ENCODE measurements around the gene IGLL1.
"Not testable (repeated sequence)": the region's sequence is repeated elsewhere in the genome, so short reads cannot be mapped to it uniquely, and the experiment has no call there.

IGLL1 gene

DNA sequence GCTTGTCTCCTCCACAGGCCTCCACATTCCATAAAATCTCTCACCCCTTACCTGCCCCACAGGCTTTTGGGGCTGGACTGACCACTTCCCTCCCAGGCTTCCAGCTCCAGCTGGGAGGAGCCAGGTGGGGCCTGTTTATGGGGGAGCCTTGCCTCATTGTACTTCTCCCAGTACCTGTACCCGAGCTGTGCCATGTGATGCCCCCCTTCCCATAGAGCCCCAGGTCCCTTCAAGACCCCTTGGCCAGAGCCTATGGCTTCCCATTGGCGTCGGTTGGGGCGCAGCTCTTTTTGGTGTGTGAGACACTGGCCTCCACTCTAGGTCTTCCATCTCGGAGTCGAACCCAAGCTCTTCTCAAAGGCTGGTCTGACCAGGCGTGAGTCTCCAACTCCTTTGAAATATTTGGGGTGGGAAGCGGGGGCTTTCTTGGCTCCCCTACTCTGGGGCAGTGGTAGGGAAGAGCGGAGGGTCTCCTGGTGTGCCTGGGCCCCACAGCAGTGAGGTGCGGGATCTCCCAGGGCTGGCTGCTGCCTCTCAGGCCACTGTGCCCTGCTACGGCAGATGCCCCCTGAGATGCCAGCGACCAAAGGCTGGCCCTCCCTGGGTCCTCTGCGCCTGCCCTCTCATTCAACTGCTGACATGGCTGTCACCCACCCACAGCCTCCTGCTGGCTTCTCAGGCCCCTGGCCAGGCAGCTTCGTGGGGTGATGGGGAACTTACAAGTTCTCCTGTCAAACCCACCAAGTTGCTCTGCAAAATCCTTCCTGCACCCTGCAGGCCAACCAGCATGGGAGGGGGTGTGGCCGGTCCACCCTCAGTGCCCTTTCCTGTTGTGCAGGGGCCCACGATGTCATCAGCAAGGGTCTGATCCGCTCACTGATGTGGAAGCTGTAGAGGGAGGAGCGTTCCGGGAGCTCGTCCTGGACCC lies 26.4 kb upstream of the IGLL1 start:
- Histone ChIP-seq H3K4me1 (ENCODE audit: control insufficient read depth, low read depth, low read length) (no peaks in the 10 kb centered on the region), H3K27ac (ENCODE audit: low read length) (no peak overlapping the region), H3K36me3 (ENCODE audit: control insufficient read depth, low read depth, low read length) (no peaks in the 10 kb centered on the region), H3K27me3 (ENCODE audit: control insufficient read depth, insufficient read depth, low read length) (no peaks in the 10 kb centered on the region), H3K9me3 (ENCODE audit: control insufficient read depth, low read depth, low read length) (no peaks in the 10 kb centered on the region), H3K4me3 (ENCODE audit: low read length) (no peak overlapping the region), H3K9ac (ENCODE audit: low read length) (no peak overlapping the region)

DNA sequence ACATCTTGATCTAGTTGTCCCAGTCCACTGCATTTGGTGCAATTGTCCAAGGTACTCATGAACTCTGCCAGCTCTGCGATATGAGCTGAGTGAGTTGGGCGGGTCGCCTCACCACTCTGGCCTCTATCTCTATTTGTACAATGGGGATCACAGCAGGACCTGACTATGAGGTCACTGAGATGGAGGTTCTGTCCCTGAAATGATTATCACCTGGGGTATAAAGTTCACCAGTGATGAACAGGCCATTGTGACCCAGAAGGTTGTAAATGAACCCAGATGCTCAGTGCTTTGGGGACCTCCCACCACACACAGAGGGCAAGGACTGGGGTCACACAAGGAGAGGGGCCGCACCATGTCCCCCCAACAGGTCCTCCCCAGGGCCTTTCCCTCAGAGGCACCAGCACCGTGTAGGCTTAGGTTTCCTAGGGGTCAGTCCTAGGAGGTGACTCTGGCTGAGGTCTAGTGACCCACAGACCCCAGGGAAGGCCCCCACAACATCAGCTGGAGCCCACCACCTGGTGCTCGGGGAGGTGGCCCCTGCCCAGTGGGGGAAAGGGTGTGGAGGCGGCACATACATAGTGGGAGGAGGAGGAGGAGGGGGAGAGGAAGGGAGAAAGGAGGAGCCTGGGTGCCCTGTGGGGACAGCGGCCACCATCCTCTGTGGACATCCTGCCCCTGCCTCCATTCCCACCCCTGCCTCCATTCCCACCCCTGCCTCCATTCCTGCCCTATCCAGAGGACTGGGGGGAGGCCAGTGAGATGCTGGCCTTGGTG lies 25.0 kb upstream of the IGLL1 start:
- Histone ChIP-seq H3K9me3 (ENCODE audit: control insufficient read depth, low read depth, low read length) (no peaks in the 10 kb centered on the region), H3K4me3 (ENCODE audit: low read length) (no peak overlapping the region), H3K4me1 (ENCODE audit: control insufficient read depth, low read depth, low read length) (no peaks in the 10 kb centered on the region), H3K27me3 (ENCODE audit: control insufficient read depth, insufficient read depth, low read length) (no peaks in the 10 kb centered on the region), H3K36me3 (ENCODE audit: control insufficient read depth, low read depth, low read length) (no peaks in the 10 kb centered on the region), H3K27ac (ENCODE audit: low read length) (no peak overlapping the region), H3K9ac (ENCODE audit: low read length) (no peak overlapping the region)

DNA sequence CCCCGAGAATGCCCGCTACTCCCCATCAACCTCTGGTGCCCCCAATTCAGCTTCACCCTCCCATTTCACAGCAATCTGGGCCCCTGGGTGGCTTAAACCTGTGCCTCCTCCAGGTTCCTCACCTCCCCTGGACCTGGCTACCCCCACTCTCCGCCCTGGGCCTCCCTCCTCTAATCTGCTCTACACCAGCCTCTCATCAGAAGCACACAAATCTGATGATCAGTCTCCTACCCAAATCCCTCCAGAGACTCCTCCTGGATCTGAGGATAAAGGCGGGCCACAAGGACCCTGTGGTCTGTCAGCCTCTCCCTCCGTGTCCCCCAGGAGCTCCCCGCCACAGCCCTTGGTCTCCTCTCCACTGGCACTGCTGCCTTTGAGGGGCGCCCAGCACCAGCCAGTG lies 23.2 kb upstream of the IGLL1 start:
- Histone ChIP-seq H3K36me3 (ENCODE audit: control insufficient read depth, low read depth, low read length) (no peaks in the 10 kb centered on the region), H3K9ac (ENCODE audit: low read length) (no peak overlapping the region), H3K9me3 (ENCODE audit: control insufficient read depth, low read depth, low read length) (no peaks in the 10 kb centered on the region), H3K27ac (ENCODE audit: low read length) (no peak overlapping the region), H3K27me3 (ENCODE audit: control insufficient read depth, insufficient read depth, low read length) (no peaks in the 10 kb centered on the region), H3K4me1 (ENCODE audit: control insufficient read depth, low read depth, low read length) (no peaks in the 10 kb centered on the region), H3K4me3 (ENCODE audit: low read length) (no peak overlapping the region)

DNA sequence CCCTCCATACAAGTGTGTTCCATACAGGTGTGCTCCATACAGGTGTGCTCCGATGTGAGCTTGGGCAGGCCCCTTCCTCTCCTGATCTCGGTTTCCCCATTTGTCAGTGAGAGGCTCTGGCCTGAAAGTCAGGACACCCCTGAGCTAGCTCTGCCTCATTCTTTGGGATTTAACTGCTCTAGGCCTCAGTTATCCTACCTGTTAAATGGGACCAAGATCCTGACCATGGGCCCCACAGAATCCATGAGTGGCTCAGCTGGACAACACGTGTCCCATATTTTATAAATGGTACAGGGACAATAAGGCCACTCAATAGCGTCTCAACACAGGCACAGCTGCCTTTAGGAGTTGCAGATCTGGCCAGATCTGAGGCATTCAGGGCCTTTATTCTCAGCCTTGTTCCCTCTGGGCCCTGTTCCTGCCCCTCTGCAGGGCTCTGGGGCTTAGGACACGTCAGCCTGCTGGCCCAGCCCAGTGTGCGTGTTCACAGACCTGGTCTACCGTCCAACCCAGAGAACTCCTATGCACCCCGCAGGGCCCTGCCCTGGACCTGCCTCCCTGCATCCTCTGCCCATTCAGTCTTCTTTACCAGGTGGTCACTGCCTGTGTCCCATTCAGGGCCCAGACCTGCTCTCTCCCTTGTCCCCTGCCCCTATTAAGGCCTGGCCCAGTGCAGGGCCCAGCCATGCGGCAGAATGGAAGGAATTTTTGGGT lies 18.9 kb upstream of the IGLL1 start:
- H3K9me3 ChIP-seq (ENCODE audit: control insufficient read depth, low read depth, low read length), result no peaks in the 10 kb centered on the region
- H3K27ac ChIP-seq (ENCODE audit: low read length), result no peak overlapping the region
- H3K27me3 ChIP-seq (ENCODE audit: control insufficient read depth, insufficient read depth, low read length), result no peaks in the 10 kb centered on the region

DNA sequence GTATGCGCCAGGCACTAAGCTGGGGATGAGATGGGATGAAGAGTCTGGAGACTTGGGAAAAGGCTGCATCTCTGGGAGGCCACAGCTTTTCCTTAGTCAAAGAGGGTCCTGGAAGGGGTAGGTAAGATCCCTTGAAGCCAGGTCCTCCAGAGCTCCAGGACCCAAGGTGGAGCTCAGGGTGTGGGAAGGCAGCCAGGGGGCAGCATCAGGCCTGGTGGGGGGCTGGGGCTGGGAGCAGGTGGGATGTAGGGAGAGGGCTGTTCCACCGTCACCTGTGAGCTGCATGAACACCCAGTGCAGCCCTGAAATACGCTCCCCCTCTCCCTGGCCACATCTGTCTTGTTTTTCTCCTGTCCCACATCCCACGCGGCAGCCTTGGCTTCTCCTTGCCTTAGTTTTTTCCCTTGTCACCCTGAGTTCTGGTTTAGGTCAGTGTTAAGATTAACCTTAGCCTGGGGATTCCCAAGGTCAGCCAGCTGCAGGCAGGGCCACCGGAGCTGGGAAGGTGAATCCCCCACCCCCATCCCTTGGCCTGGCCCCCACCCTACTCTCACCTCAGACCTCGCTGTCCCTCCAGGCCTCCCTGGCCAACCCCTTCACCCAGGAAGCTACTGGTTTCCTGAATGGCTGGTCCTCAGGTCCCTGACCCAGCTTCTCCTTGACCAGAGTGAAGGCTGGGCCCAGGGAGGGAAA lies 17.6 kb upstream of the IGLL1 start:
- not testable (repeated sequence) for H3K36me3 ChIP-seq (ENCODE audit: control insufficient read depth, low read depth, low read length); H3K4me1 ChIP-seq (ENCODE audit: control insufficient read depth, low read depth, low read length); H3K9ac ChIP-seq (ENCODE audit: low read length); H3K27me3 ChIP-seq (ENCODE audit: control insufficient read depth, insufficient read depth, low read length); H3K9me3 ChIP-seq (ENCODE audit: control insufficient read depth, low read depth, low read length); H3K4me3 ChIP-seq (ENCODE audit: low read length); H3K27ac ChIP-seq (ENCODE audit: low read length)

More for the DNA sequence above, 18.9 kb upstream of the IGLL1 start:
- Histone ChIP-seq H3K36me3 (ENCODE audit: control insufficient read depth, low read depth, low read length) (no peaks in the 10 kb centered on the region), H3K9ac (ENCODE audit: low read length) (no peak overlapping the region), H3K4me3 (ENCODE audit: low read length) (no peak overlapping the region), H3K4me1 (ENCODE audit: control insufficient read depth, low read depth, low read length) (no peaks in the 10 kb centered on the region)

DNA sequence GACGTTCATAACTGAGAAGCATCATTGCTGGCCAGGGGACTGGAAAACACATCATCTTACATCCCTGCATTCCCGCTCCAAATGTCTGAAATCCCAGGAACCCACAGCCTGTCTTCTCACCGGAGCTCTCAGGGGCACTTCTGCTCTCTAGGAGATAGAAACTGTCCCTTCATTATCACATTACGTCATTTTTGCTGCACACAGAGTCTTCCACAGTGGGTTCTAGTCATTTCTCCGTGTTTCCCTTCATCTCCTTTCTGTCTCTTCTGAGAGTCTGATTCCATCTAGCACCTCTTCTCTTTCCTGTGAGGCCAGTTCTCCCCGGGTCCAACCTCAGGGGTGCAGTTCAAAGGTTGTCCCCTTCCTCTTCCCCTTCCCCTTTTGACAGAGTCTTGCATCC lies 15.8 kb upstream of the IGLL1 start:
- not testable (repeated sequence) for H3K27me3 ChIP-seq (ENCODE audit: control insufficient read depth, insufficient read depth, low read length); H3K4me3 ChIP-seq (ENCODE audit: low read length); H3K27ac ChIP-seq (ENCODE audit: low read length); H3K9me3 ChIP-seq (ENCODE audit: control insufficient read depth, low read depth, low read length); H3K9ac ChIP-seq (ENCODE audit: low read length); H3K4me1 ChIP-seq (ENCODE audit: control insufficient read depth, low read depth, low read length); H3K36me3 ChIP-seq (ENCODE audit: control insufficient read depth, low read depth, low read length)

DNA sequence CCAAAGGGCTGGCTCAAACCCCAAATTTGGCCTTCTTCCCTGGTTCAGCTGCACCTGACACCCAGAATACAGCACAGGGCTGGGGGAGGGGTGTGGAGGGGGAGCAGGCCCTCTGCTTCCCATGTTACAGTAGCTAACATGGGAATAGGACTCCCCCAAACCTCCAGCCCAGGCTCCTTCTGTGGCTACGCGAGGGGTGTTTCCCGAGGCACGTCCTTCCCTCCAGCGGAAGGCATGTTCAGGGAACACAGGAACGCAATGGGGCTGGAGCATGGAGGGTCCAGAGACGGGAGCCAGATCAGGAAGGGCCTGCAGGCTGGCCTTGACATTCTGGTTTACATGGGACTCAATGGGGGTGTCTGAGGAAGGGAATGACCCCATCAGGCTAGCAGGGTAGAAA lies 11.8 kb upstream of the IGLL1 start:
- H3K27me3 ChIP-seq (ENCODE audit: control insufficient read depth, insufficient read depth, low read length), result no peaks in the 10 kb centered on the region
- no peaks in the 10 kb centered on the region for H3K36me3 ChIP-seq (ENCODE audit: control insufficient read depth, low read depth, low read length)
- H3K9me3 ChIP-seq (ENCODE audit: control insufficient read depth, low read depth, low read length), result no peaks in the 10 kb centered on the region
- no peak overlapping the region for H3K9ac ChIP-seq (ENCODE audit: low read length)
- no peak overlapping the region for H3K27ac ChIP-seq (ENCODE audit: low read length)
- H3K4me3 ChIP-seq (ENCODE audit: low read length), result no peak overlapping the region
- H3K4me1 ChIP-seq (ENCODE audit: control insufficient read depth, low read depth, low read length), result no peaks in the 10 kb centered on the region

DNA sequence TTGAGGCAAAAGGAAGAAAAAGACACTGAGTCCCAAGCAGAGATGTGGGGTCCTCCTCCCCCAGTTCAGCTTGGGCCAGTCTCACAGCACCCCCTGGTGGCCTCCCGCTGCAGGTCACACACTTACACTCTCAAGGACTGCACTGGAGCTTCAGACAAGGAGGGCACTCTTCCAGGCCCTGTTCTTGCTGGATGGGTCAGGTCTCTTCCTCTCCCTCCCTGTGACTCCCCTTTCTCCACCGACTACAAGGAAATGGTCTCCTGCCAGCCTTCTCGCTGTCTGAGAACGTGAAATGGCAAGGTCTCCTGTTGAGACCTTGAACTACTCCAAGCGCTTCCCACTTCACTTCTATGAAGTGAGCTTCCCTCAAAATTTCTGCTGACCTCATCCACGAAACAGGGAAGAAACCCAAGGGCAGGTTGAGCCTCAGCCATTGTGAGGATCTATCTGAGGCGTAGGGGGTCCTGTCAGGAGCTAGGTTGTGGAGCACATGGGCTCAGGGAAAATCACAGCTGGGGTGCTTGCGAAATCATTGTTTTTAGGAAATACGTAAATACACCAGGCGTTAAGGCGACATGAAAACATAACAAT lies 11.2 kb upstream of the IGLL1 start:
- Histone ChIP-seq H3K9me3 (ENCODE audit: control insufficient read depth, low read depth, low read length) (no peaks in the 10 kb centered on the region), H3K27ac (ENCODE audit: low read length) (no peak overlapping the region), H3K9ac (ENCODE audit: low read length) (no peak overlapping the region), H3K4me3 (ENCODE audit: low read length) (no peak overlapping the region), H3K36me3 (ENCODE audit: control insufficient read depth, low read depth, low read length) (no peaks in the 10 kb centered on the region), H3K4me1 (ENCODE audit: control insufficient read depth, low read depth, low read length) (no peaks in the 10 kb centered on the region), H3K27me3 (ENCODE audit: control insufficient read depth, insufficient read depth, low read length) (no peaks in the 10 kb centered on the region)

DNA sequence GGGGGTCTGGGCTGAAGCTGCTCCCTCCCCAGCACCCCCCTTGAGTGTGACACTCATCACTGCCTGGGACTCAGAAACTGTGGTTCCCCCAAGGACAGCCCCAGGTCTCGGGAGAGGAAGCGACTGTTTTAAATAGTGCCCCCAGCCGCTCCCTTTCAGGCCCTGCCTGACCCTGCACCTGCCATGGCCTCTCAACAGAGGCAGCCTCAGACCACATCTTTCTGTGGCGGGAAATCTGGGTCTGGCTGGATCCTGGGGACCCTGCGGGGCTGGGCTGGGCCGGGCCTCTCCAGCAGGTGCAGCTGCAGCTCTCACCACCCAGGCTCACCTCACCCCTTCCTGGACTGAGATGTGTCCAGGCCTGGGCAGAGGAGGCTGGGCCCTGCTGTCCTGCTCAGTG lies 3.7 kb upstream of the IGLL1 start:
- Histone ChIP-seq H3K4me3 (ENCODE audit: low read length) (no peak overlapping the region), H3K9me3 (ENCODE audit: control insufficient read depth, low read depth, low read length) (no peaks in the 10 kb centered on the region), H3K27me3 (ENCODE audit: control insufficient read depth, insufficient read depth, low read length) (no peaks in the 10 kb centered on the region), H3K27ac (ENCODE audit: low read length) (no peak overlapping the region), H3K9ac (ENCODE audit: low read length) (no peak overlapping the region), H3K36me3 (ENCODE audit: control insufficient read depth, low read depth, low read length) (no peaks in the 10 kb centered on the region), H3K4me1 (ENCODE audit: control insufficient read depth, low read depth, low read length) (no peaks in the 10 kb centered on the region)

DNA sequence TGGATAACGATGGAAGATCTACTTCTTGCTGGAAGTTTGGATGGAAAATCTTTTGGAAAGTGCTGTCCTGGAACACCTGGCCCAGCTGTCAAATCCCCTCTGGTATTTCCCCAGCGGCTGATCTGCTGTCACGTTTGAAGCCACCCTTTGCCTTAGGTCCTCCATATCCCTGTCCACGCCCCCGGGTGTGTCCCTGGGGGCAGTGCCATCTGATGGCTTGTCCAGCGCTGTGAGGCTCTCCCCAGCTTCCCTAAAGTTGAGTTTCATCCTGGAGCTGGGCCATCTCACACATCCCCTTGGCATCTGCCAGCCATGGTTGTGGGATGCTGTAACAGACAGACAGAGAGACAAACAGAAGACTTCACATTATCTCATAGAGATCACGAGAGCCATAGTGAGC lies 3.1 kb upstream of the IGLL1 start:
- Histone ChIP-seq H3K9me3 (ENCODE audit: control insufficient read depth, low read depth, low read length) (no peaks in the 10 kb centered on the region), H3K27me3 (ENCODE audit: control insufficient read depth, insufficient read depth, low read length) (no peaks in the 10 kb centered on the region), H3K4me1 (ENCODE audit: control insufficient read depth, low read depth, low read length) (no peaks in the 10 kb centered on the region), H3K9ac (ENCODE audit: low read length) (no peak overlapping the region), H3K27ac (ENCODE audit: low read length) (no peak overlapping the region), H3K4me3 (ENCODE audit: low read length) (no peak overlapping the region), H3K36me3 (ENCODE audit: control insufficient read depth, low read depth, low read length) (no peaks in the 10 kb centered on the region)

DNA sequence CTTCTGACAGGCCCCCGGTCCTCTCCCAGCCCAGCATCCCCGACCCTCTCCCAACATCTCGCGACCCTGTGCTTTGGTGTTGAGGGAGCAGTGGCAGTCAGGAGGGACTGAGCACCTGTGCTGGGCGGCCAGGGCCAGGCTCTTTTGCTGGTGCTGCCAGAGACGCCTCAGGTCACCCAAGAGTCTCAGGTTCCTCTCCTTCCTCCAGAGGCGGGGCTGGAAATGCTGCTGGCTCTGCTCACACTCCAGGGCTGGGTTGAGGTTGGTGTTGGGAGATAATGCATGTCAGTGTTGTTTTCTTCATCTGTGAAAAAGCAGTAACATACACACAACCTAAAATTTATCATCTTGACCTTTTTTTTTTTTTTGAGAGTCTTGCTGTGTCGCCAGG lies 1.2 kb upstream of the IGLL1 start:
- Histone ChIP-seq H3K9ac (ENCODE audit: low read length) (no peak overlapping the region), H3K27me3 (ENCODE audit: control insufficient read depth, insufficient read depth, low read length) (no peaks in the 10 kb centered on the region), H3K4me1 (ENCODE audit: control insufficient read depth, low read depth, low read length) (no peaks in the 10 kb centered on the region), H3K27ac (ENCODE audit: low read length) (no peak overlapping the region), H3K9me3 (ENCODE audit: control insufficient read depth, low read depth, low read length) (no peaks in the 10 kb centered on the region), H3K36me3 (ENCODE audit: control insufficient read depth, low read depth, low read length) (no peaks in the 10 kb centered on the region), H3K4me3 (ENCODE audit: low read length) (no peak overlapping the region)

Measured in iPS-18a (cell line).